Measurements from ENCODE around the gene KRT6C.

Gene KRT6C

DNA sequence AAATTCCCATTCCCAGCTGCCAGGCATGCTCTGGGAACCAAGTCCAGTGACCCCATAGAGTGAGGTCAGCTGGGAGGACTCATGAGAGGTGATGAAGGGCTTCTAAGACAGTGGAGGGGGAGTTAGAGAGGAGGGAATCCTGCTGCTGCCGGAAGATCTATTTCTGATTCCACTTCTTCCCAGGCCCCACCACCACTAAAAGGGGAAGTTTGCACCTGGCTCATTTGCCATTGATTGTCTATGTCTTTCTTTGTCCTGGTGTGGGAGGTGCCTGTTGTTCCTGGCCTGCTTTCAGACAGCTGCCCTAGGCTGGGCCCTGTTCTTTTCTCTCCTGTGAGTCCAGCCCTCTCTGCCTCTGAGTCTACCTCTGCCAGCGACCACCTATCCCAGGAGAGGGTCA lies 22.4 kb upstream of the KRT6C start:
- TF ChIP-seq ESRRG (CRISPR knock-in tag; IDR thresholded peaks at IDR 0.05) (no peak), ARNTL (CRISPR knock-in tag; IDR thresholded peaks at IDR 0.05; ENCODE audit: borderline replicate concordance, low read depth) (no peak), OSR1 (CRISPR knock-in tag; IDR thresholded peaks at IDR 0.05) (no peak), ZC3H10 (CRISPR knock-in tag; IDR thresholded peaks at IDR 0.05) (no peak), CSRNP3 (CRISPR knock-in tag; IDR thresholded peaks at IDR 0.05) (no peak), ZFP3 (CRISPR knock-in tag; IDR thresholded peaks at IDR 0.05) (no peak), CSDC2 (CRISPR knock-in tag; IDR thresholded peaks at IDR 0.05) (no peak), POU6F1 (CRISPR knock-in tag; IDR thresholded peaks at IDR 0.05; ENCODE audit: borderline replicate concordance, low read depth) (no peak), TOX (CRISPR knock-in tag; IDR thresholded peaks at IDR 0.05; ENCODE audit: borderline replicate concordance) (no peak), GLIS3 (CRISPR knock-in tag; IDR thresholded peaks at IDR 0.05) (no peak), CREB5 (CRISPR knock-in tag; IDR thresholded peaks at IDR 0.05; ENCODE audit: low read depth) (no peak), BACH2 (CRISPR knock-in tag; IDR thresholded peaks at IDR 0.05; ENCODE audit: borderline replicate concordance) (no peak)
- TF ChIP-seq, protein P1, sequence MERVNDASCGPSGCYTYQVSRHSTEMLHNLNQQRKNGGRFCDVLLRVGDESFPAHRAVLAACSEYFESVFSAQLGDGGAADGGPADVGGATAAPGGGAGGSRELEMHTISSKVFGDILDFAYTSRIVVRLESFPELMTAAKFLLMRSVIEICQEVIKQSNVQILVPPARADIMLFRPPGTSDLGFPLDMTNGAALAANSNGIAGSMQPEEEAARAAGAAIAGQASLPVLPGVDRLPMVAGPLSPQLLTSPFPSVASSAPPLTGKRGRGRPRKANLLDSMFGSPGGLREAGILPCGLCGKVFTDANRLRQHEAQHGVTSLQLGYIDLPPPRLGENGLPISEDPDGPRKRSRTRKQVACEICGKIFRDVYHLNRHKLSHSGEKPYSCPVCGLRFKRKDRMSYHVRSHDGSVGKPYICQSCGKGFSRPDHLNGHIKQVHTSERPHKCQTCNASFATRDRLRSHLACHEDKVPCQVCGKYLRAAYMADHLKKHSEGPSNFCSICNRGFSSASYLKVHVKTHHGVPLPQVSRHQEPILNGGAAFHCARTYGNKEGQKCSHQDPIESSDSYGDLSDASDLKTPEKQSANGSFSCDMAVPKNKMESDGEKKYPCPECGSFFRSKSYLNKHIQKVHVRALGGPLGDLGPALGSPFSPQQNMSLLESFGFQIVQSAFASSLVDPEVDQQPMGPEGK (CRISPR knock-in tag; IDR thresholded peaks at IDR 0.05; ENCODE audit: borderline replicate concordance) = no peak
- ATAC-seq = no peak

- no peak for ATAC-seq
- TF ChIP-seq ZFP3 (CRISPR knock-in tag; IDR thresholded peaks at IDR 0.05) (no peak), ZNF70 (CRISPR knock-in tag; IDR thresholded peaks at IDR 0.05) (no peak), TCF4 (CRISPR knock-in tag; IDR thresholded peaks at IDR 0.05; ENCODE audit: borderline replicate concordance) (no peak), CREB5 (CRISPR knock-in tag; IDR thresholded peaks at IDR 0.05; ENCODE audit: low read depth) (no peak), GLIS3 (CRISPR knock-in tag; IDR thresholded peaks at IDR 0.05) (no peak), ZFP30 (CRISPR knock-in tag; IDR thresholded peaks at IDR 0.05) (no peak), SNAI2 (CRISPR knock-in tag; IDR thresholded peaks at IDR 0.05) (no peak), ESRRG (CRISPR knock-in tag; IDR thresholded peaks at IDR 0.05) (no peak), TOX (CRISPR knock-in tag; IDR thresholded peaks at IDR 0.05; ENCODE audit: borderline replicate concordance) (no peak), OSR1 (CRISPR knock-in tag; IDR thresholded peaks at IDR 0.05) (no peak), PPARA (CRISPR knock-in tag; IDR thresholded peaks at IDR 0.05; ENCODE audit: borderline replicate concordance) (no peak), ZNF8 (CRISPR knock-in tag; IDR thresholded peaks at IDR 0.05) (no peak)
- TF ChIP-seq, protein P1 (CRISPR knock-in tag; IDR thresholded peaks at IDR 0.05; ENCODE audit: borderline replicate concordance) = no peak
- TF ChIP-seq, protein P2, sequence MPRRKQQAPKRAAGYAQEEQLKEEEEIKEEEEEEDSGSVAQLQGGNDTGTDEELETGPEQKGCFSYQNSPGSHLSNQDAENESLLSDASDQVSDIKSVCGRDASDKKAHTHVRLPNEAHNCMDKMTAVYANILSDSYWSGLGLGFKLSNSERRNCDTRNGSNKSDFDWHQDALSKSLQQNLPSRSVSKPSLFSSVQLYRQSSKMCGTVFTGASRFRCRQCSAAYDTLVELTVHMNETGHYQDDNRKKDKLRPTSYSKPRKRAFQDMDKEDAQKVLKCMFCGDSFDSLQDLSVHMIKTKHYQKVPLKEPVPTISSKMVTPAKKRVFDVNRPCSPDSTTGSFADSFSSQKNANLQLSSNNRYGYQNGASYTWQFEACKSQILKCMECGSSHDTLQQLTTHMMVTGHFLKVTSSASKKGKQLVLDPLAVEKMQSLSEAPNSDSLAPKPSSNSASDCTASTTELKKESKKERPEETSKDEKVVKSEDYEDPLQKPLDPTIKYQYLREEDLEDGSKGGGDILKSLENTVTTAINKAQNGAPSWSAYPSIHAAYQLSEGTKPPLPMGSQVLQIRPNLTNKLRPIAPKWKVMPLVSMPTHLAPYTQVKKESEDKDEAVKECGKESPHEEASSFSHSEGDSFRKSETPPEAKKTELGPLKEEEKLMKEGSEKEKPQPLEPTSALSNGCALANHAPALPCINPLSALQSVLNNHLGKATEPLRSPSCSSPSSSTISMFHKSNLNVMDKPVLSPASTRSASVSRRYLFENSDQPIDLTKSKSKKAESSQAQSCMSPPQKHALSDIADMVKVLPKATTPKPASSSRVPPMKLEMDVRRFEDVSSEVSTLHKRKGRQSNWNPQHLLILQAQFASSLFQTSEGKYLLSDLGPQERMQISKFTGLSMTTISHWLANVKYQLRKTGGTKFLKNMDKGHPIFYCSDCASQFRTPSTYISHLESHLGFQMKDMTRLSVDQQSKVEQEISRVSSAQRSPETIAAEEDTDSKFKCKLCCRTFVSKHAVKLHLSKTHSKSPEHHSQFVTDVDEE (CRISPR knock-in tag; IDR thresholded peaks at IDR 0.05) = no peak
These were observed 21.8 kb upstream of the KRT6C start for GRCh38 chr12:52495389-52495788.
